Embryonic facial prominence (tissue), 1 donor: ENCODE measurements around the gene CMPK2.

Experiments
- DNase-seq: peaks from one replicate; pipeline ENCODE4 v3.0.0-alpha.2; 2016; ENCODE audit errors: extremely low spot score

Gene CMPK2

GRCh38 chr2:6810961-6811360 is 54.7 kb downstream of the CMPK2 start:
- no peak for DNase-seq

- no peak for DNase-seq
Measured at GRCh38 chr2:6808426-6808825, 57.3 kb downstream of the CMPK2 start.

- no peak for DNase-seq
Measured at GRCh38 chr2:6806604-6807003, 59.1 kb downstream of the CMPK2 start.

GRCh38 chr2:6800553-6800952 is 65.2 kb downstream of the CMPK2 start:
- DNase-seq, result no peak
